GM12878 (cell line): ENCODE measurements around the gene VMP1. TPM values are rescaled to one million over a fixed set of nuclear protein-coding genes. Genes with fewer than 3 reads are reported as not detected.

Source experiments
- ATAC-seq: fragments of 200-7000 bp; cut with Tn5 transposase; 3 replicates; pipeline ENCODE4 v1.9.1; 2020; ENCODE audit warnings: mild to moderate bottlenecking, moderate library complexity
- BruUV-seq: library from RNA; stranded (reverse); fragments of 400-500 nt; replicated peaks from 2 replicates; lab custom pipeline; 2021; lab: Mats Ljungman, UMichigan
- CTCF ChIA-PET: fragments of 300-600 bp; sonication (Branson Sonifier 250); formaldehyde crosslinking; extraction: SDS; loops from one replicate; lab custom pipeline; 2021; ENCODE audit warnings: inconsistent platforms; lab: Yijun Ruan, JAX
- POLR2A ChIA-PET: fragments of 350-600 bp; formaldehyde crosslinking; extraction: SDS; loops from one replicate; lab custom pipeline; 2021; ENCODE audit warnings: inconsistent platforms; lab: Charles Lee
- RAD21 ChIA-PET: fragments of 300-600 bp; sonication (Branson Sonifier 250); formaldehyde crosslinking; loops from one replicate; lab custom pipeline; 2023; ENCODE audit warnings: antibody characterized with exemption; ENCODE audit not compliant: unreplicated experiment; lab: Charles Lee
- SMC1A ChIA-PET: fragments of 300-600 bp; sonication (Branson Sonifier 250); formaldehyde crosslinking; loops from one replicate; lab custom pipeline; 2023; ENCODE audit not compliant: unreplicated experiment, uncharacterized antibody; lab: Charles Lee
- DNase-seq: peaks from one replicate; pipeline ENCODE4 v3.0.0-alpha.2; 2011; ENCODE audit warnings: low read depth, low spot score
- FAIRE-seq: peaks from 3 replicates; lab custom pipeline; 2011; peaks lifted over from hg19 to GRCh38; lab: Jason Lieb, UNC
- H2AFZ ChIP-seq: 2 replicates; pipeline ENCODE4 v1.6.0; 2011; ENCODE audit warnings: low read depth, low read length, control low read depth; ENCODE audit not compliant: control insufficient read depth
- H3K27ac ChIP-seq: 2 replicates; pipeline ENCODE4 v1.5.1; 2011; ENCODE audit warnings: control low read depth; ENCODE audit not compliant: control insufficient read depth, insufficient read depth
- H3K27me3 ChIP-seq, 2 experiments: replicated peaks in 1 of 2; 2 replicates each; pipeline versions ENCODE4 v1.6.0 to v1.6.1; 2011; ENCODE audit warnings: low read length in 1 of 2; ENCODE audit not compliant: control insufficient read depth in 2 of 2, insufficient read depth in 2 of 2
- H3K36me3 ChIP-seq, 2 experiments: 2 replicates each; pipeline ENCODE4 v1.5.1; 2011; ENCODE audit warnings: low read length in 1 of 2; ENCODE audit not compliant: control insufficient read depth in 2 of 2, insufficient read depth in 2 of 2
- H3K4me1 ChIP-seq: 2 replicates; pipeline ENCODE4 v1.6.1; 2011; ENCODE audit warnings: mild to moderate bottlenecking, low read length, moderate library complexity, mixed read lengths; ENCODE audit not compliant: control insufficient read depth, insufficient read depth
- H3K4me2 ChIP-seq: 2 replicates; pipeline ENCODE4 v1.6.0; 2011; ENCODE audit warnings: control low read depth; ENCODE audit not compliant: control insufficient read depth, insufficient read depth
- H3K4me3 ChIP-seq: fragments of 200-600 bp; sonication (generic); 2 replicates; pipeline ENCODE4 v1.5.1; 2016
- H3K79me2 ChIP-seq: 2 replicates; pipeline ENCODE4 v1.6.0; 2011; ENCODE audit warnings: low read length; ENCODE audit not compliant: control insufficient read depth, insufficient read depth
- H3K9ac ChIP-seq: 2 replicates; pipeline ENCODE4 v1.8.0; 2011; ENCODE audit warnings: low read length, control low read depth, mixed read lengths; ENCODE audit not compliant: control insufficient read depth, insufficient read depth
- H3K9me3 ChIP-seq: replicated peaks from 3 replicates; pipeline ENCODE4 v1.5.1; 2011; ENCODE audit warnings: mild to moderate bottlenecking, low read length; ENCODE audit not compliant: control insufficient read depth, insufficient read depth
- H4K20me1 ChIP-seq: 2 replicates; pipeline ENCODE4 v1.6.0; 2011; ENCODE audit not compliant: control insufficient read depth, insufficient read depth
- MTA2 ChIP-seq: fragments of 450-650 bp; IDR thresholded peaks from 2 replicates; pipeline ENCODE4 v1.6.1; 2016; ENCODE audit warnings: low read depth, mild to moderate bottlenecking, moderate library complexity
- NFXL1 ChIP-seq: fragments of 450-650 bp; IDR thresholded peaks from 2 replicates; pipeline ENCODE4 v1.6.1; 2017; ENCODE audit warnings: antibody characterized with exemption, mild to moderate bottlenecking, borderline replicate concordance
- POLR2AphosphoS5 ChIP-seq: IDR thresholded peaks from 2 replicates; pipeline ENCODE4 v1.6.1; 2011; ENCODE audit warnings: mild to moderate bottlenecking, low read length, inconsistent platforms
- SUPT20H ChIP-seq: IDR thresholded peaks from 2 replicates; pipeline ENCODE4 v1.6.1; 2011; ENCODE audit warnings: low read depth, mild to moderate bottlenecking, low read length, moderate library complexity, borderline replicate concordance; ENCODE audit not compliant: control insufficient read depth
- WGBS: methylation state at CpG from one replicate; pipeline ENCODE4 v1.1.6; 2016; ENCODE audit warnings: low lambda C conversion rate; ENCODE audit not compliant: insufficient replicate concordance, insufficient coverage; ENCODE audit errors: missing lambda C conversion rate; 5-methylcytosine and 5-hydroxymethylcytosine counted together
- in situ Hi-C: fragments of 300-500 bp; cut with MboI; formaldehyde crosslinking; loops from 9 replicates; pipeline ENCODE4 v1.14.3; 2018; ENCODE audit warnings: mixed read lengths
- intact Hi-C: fragments of 100-400 bp; cut with micrococcal nuclease; formaldehyde crosslinking; loops from one replicate; pipeline ENCODE4 v1.14.2; 2022; ENCODE audit not compliant: unreplicated experiment
- polyA plus RNA-seq, 11 experiments: library from polyadenylated mRNA; depleted of rRNA in 4 of 11; unstranded in 6 of 11; stranded (reverse) in 5 of 11; fragments of >200 nt; fragmentation: Nextera tagmentation in 4 of 11; fragmentation: Illumina TruSeq in 1 of 11; extraction: Ambion mirVana in 4 of 11; extraction: Trizol in 1 of 11; gene quantifications; 1 replicate in 1 of 11; 2 replicates in 10 of 11; pipeline versions ENCODE4 v1.2.1 to v1.2.3, GENCODE V29; 2011 to 2016; ENCODE audit warnings: inconsistent platforms in 2 of 11, missing spikeins in 2 of 11, low read depth in 1 of 11
- total RNA-seq, 4 experiments: library from RNA; depleted of rRNA in 3 of 4; stranded (reverse); fragments of >200 nt in 3 of 4; fragmentation: Illumina TruSeq in 1 of 4; extraction: Trizol in 1 of 4; gene quantifications; 2 replicates each; pipeline versions ENCODE4 v1.2.1 to v1.2.3, GENCODE V29; 2013 to 2021

VMP1 gene
- total and polyA plus RNA-seq, 10 of the 15 experiments (the other 5 are each of a cell fraction or from before 2014, with no cell fraction given), result 88.4 to 199 (median 132) TPM

GRCh38 chr17:59698143-59698542, 9.3 kb upstream of the VMP1 start:
- Histone ChIP-seq H3K9ac (no peak overlapping the region), H3K4me2 (peak overlapping the region; percentile 41; the same call in 1 of the 2 replicates), H2AFZ (no peak overlapping the region), H3K27me3 (no peaks in the 10 kb centered on the region), H4K20me1 (no peaks in the 10 kb centered on the region; the same call in 1 of the 2 replicates), H3K79me2 (peaks cover 71% of the 10 kb centered on the region), H3K27ac (no peak overlapping the region), H3K36me3 (peaks cover 12 to 30% of the 10 kb centered on the region in 2 experiments), H3K4me1 (peaks cover 10% of the 10 kb centered on the region), H3K9me3 (no peaks in the 10 kb centered on the region), H3K4me3 (no peak overlapping the region)
- no peak for FAIRE-seq
- CTCF ChIA-PET, result no interaction called here
- WGBS, result 63% methylated on average over 4 of the region's 4 CpGs
- TF ChIP-seq MTA2 (no peak), POLR2AphosphoS5 (0 out of 2 replicates have a peak, but pooled peaks have one; percentile 9)
- BruUV-seq, result no TSS peak
- POLR2A ChIA-PET, result no interaction called here
- intact Hi-C loops (no loop called here), in situ Hi-C loops (no loop called here)
- no peak for DNase-seq
- RAD21 ChIA-PET, result no interaction called here
- SMC1A ChIA-PET, result interaction anchor here (1.0 kb wide), 1 partner anchor 12 kb away, joined by 3 read pairs; no protein-coding TSS in a partner anchor
- ATAC-seq, result no peak

GRCh38 chr17:59699218-59699617, 8.2 kb upstream of the VMP1 start:
- BruUV-seq, result no TSS peak
- TF ChIP-seq SUPT20H (no peak), NFXL1 (0 out of 2 replicates have a peak, but pooled peaks have one; percentile 22)
- no peaks in the 10 kb centered on the region for H3K9me3 ChIP-seq
- no peaks in the 10 kb centered on the region for H3K27me3 ChIP-seq
- ChIA-PET POLR2A (no interaction called here), SMC1A (no interaction called here), CTCF (no interaction called here), RAD21 (no interaction called here)
- peaks cover 9 to 25% of the 10 kb centered on the region in 2 experiments for H3K36me3 ChIP-seq
- H3K4me3 ChIP-seq, result no peak overlapping the region
- peaks cover 77% of the 10 kb centered on the region for H3K79me2 ChIP-seq
- H3K4me2 ChIP-seq, result no peak overlapping the region
- no peaks in the 10 kb centered on the region; the same call in 1 of the 2 replicates for H4K20me1 ChIP-seq
- H3K9ac ChIP-seq, result no peak overlapping the region
- intact Hi-C loops, result no loop called here
- WGBS, result 100% methylated on average over 7 of the region's 7 CpGs
- FAIRE-seq (no peak), ATAC-seq (no peak), DNase-seq (no peak)
- in situ Hi-C loops, result no loop called here
- H3K4me1 ChIP-seq, result peaks cover 10% of the 10 kb centered on the region
- H2AFZ ChIP-seq, result no peak overlapping the region
- no peak overlapping the region for H3K27ac ChIP-seq
